ENCODE measurements around the gene UQCRC1.

The UQCRC1 gene

DNA sequence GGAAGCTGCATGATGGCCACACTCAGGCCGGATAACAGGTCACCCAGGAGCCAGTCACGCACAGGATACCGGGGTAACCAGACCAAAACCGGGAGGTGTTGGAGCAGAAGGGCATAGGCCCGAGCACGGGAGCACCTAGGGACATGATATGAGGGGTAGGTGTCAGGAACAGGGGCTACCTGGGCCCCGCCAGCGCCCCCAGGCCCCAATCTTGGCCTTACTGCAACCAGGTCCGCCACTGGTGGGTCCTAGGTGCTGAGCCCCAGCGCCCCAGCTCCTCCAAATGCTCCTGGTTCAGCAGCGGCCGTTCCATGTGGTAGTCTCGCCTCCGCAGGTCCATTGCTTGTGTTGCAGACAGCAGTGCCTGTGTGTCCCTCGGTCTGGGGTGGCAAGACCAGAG is 23.8 kb upstream of the UQCRC1 start:
- DNase-seq, result no peak

DNA sequence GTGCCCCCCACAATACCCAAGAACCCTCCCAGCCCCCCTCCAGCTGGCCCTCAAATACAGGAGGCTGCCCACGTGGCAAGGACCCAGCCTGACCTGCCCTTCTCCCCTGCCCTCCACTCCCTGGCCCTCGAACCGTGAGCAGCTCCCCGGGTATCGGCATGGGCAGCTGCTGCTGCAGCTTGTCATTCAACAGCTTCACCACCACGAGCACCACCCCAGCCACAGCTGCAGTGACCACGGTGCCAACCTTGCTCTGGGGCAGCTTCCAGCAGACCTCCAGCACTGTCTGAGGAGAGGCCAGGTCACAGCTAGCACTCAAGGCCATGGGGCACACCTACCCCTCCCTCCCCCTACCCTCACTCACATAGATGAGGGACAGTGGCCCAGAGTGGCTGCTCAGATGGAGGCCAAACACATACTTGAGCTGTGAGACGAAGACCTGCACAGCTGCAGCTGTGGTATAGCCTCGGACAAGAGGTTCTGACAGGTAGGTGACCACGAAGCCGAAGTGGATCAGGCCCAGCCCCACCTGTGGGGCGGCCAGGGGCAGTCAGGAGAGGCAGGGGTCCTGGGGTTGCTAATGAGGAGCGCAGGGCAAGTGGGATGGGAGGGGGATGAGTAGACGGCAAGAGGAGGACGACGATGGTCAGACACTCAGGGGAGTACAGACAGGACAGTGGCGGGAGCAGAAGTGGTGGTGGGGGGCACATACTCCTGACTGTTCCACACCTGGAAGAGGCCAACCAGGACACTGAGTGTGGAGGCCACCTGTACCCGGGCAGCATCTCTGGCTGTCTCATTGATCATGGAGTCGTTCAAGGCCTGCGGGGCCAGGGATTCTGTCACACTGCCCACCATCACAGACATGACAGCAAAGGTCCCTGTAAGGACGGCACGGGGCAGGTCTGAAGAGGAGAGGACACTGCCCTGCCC is 22.3 kb upstream of the UQCRC1 start:
- no peak for DNase-seq

DNA sequence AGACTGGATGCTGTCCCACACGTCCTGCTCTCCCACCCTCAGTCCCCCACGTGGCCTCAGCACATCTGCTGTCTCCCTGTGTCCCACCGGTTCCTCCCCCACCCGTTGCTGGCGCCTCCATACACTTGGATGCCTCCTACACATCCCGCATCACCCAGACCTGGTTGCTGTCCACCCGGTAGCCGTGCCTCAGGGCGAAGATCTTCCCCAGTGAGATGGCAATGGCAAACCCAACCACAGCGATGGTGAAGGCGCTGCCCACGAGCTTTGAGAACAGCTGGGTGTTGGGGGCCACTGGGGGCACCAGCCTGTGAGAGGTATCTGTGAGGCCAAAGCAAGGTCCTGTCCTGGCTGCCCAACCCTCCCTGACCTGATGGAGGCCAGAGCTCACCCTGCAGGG is 21.4 kb upstream of the UQCRC1 start:
- DNase-seq, result no peak

DNA sequence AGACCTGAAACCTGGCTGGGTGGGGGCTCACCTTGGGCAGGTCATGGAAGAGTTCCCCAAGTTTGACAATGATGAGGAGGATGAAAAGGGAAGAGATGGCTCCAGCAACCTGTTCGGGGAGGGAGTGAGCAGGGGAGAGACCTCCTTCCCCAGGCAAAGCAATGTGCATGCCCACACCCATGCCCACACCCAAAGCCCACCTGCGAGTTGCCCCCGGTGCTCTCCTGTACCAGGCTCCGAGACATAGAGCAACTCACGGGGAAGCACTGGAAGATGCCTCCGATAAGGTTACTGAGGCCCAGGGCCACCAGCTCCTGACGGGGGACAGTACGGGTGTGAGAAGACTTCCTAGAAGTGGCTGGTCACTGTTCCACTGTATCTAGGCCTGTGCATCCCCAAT is 21.0 kb upstream of the UQCRC1 start:
- no peak for DNase-seq

DNA sequence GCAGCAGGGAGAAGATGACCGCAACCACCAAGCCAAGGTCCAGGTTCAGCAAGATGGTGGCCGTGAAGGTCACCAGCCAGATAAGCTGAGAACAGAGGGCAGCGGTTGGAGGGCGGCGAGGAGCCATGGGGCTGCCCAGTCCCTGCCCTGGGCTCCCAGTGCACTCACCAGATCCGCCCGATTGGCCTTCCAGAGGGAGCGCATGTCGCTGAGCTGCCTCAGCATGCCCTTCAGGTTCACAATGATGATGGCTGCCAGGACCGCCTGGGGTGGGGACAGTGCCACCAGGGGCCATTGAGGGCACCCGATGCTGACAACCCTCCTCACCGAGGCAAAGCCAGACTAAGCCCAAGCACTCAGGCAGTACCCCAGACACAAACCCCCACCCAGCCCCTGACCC is 20.4 kb upstream of the UQCRC1 start:
- DNase-seq, result no peak

DNA sequence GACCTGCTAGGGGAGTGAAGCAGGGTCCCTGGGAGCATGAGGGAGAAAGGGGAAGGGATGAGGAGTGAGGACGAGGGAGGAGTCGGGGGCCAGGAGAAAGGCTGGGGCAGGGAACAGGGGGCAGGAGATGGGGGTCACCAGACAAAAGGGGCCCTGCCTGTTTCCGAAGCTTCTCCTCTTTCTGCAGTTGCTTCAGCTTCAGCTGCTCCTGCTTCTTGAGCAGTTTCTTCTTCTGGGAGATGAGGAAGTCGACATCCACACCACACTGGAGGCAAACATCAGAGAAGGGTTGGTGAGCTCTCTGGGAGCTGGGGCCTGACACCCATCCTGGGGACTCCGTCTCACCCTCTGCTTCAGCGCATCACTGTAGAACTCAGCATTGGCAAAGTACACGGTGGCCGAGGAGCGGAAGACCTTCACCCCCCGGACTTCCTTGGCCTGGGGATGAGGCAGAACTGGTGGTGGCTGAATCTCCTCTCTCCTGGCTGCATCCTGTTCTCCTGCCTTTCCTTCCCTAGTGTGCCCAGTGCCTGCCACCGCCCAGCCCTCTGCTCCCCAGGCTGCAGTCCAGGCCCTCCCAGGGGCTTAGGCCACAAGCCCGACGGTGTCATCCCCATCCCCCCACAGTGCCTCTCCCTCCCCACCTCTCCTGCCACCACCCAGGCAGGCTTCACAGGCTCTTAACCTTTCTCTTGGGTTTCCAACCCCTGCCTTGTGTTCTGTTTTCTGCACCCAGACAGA is 19.0 kb upstream of the UQCRC1 start:
- no peak for DNase-seq

DNA sequence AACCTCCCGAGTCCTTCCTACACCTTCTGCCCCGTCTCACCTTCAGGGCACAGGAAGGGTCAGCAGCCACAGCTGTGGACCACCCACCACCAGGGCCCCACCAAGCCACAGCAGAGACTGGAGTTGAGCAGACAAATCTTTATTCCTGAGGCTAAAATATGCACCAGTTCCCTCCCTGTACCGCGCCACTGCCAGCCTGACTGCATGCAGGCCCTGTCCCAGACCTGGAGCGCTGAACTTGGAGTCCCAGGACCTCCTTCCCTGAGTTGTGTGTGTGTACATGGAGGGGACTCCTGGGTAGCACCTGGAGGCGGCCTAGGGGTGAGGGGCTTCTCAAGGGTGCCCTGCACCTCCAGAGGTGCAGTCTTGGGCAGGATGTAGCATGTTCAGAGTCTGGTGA is 16.2 kb upstream of the UQCRC1 start:
- DNase-seq, result no peak

DNA sequence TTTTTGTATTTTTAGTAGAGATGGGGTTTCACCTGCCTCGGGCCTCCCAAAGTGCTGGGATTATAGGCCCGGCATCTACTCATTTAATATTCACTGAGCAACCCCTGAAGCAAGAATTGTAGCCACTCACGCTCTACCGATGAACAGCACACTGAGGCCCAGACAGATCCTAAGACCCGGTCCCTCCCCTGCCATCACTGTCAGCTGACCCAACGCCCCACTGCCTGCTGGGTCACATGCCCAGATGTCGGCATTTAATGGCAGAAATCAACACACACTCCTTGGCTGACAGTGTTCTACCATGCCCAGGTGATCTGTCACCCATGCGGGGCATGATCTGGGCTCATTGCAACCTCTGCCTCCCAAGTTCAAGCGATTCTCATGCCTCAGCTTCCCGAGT is 15.3 kb upstream of the UQCRC1 start:
- no peak for DNase-seq

DNA sequence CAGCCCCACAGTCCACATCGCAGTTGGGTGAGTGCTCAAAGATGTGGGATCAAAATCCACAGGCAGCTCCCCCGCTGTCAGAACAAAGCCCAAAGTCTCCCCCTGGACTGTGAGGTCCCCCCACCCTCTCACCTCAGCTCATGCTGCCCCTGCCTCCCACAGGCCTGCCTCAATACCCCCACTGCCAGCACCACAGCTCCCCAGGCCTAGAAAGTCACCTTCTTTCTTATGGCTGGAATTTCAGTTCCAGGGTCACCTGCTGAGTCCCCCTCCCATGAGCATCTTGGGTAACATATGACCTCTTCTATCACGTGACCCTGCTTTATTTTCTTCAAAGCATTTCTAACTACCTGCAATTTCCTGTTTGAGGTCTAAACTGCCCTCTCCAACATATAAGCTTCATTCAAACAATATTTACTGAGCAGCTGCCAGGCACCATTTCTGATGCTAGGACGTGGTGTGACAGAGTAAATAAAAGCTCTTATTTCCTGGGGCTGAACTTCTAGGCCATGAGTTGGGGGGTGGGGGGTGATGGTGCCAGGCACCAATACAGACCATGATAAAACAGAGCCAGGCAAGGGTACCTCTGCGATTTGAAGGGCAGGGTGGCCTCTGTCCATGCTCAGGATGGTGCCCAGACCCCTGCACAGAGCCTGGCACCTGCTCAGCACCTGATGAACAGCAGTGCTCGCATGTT is 14.6 kb upstream of the UQCRC1 start:
- DNase-seq, result no peak

DNA sequence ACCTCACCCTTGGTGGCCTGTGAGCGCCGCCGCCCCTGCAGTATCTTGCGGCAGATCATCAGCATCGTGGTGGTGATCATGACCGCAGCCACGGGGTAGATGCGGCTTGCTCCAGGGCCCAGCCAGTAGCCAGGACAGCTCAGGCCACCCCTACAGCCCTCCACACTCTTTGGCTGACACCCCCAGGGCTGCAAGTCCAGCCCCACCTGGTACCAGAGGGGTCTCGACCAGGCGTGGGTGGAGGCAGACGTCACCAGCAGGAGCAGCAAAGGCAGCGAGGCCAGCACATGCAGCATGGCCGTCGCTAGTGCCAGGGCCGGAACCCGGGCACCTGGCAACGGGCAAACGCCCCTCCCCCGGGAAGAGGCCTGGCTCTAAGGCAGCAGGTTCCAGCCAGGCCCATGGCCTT is 12.0 kb upstream of the UQCRC1 start, which contains the start of gene TMEM89:
TMEM89 (minus strand) TSS at position 309 of the 409 bp plus-strand sequence; CDS start at position 296, 13 bp downstream.
- DNase-seq, result no peak

DNA sequence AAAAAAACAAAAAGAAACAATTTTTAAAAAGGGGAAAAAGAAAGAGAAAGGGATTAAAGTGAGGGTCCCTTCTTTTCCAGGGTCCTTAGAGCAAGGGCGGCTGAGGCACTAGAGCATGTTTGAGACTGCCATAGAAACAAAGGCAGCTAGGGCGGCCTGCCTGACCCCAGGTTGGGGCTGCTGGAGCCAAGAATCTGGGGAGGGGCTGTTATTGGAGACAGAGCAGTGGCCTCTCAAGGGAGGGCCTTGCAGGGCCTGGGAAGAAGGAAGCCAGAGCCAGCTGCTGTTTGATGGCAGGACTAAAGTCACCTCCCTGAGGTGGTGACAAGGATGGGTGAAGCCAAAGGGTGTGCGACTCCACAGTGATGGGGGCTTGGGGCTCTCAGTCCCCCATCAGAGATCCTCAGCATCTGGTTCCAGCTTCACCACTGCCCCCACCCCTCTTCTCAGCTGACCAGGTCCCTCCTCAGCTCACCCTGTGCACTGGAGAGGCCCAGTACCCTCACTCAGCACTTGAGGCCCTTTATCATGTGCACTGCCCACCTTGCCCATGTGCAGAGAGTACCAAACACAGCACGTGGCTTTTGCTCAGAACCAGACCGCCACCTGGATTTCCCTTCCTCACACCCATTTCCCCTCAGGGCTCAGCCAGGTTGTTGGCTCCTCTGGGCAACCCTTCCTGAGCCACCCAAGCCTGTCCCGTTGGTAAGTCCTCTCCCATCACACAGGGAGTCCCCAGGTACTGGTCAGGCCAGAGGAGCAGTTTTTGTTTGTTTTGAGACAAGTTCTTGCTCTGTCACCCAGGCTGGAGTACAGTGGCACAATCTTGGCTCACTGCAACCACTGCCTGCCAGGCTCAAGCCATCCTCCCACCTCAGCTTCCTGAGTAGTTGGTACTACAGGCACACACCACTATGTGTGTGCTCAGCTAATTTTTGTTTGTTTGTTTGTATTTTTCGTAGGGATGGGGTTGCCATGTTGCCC is 10.4 kb upstream of the UQCRC1 start:
- DNase-seq, result no peak

DNA sequence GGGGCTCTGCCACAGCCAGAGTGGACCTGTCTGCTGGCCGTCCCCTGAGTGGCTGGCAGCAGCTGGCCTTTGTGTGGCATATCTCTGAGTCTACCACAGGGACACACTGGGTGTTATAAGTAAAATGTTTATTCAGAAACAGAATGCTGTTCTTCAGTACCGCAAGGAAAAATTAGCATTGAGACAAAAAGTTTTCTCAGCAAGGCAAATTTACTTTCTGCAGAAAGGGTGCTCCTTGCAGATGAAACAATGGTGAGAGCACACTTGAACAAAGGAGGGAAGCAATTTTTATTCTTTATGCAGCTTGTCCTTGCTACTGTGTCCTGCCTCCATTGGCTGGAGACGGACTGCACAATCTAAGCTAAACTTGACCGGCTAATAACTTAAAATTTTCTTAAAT is 8.1 kb upstream of the UQCRC1 start:
- no peak for DNase-seq

DNA sequence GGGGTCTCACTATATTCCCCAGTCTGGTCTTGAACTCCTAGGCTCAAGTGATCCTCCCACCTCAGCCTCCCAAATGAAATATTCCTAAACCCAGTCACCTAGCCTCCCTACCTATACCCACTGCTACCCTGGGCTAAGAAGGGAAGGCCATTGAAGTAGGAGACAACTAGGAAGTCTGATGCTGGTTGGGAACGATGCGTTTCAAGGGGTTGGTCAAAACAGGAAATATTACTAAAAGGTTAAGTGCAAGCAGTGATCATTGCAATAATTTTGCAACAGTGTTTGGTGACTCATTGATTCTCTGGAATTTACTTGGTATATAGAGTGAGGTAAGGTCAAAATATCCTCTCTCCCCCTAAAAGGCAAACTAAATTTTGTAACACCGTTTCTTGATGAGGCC is 4.6 kb upstream of the UQCRC1 start:
- DNase-seq, result no peak

DNA sequence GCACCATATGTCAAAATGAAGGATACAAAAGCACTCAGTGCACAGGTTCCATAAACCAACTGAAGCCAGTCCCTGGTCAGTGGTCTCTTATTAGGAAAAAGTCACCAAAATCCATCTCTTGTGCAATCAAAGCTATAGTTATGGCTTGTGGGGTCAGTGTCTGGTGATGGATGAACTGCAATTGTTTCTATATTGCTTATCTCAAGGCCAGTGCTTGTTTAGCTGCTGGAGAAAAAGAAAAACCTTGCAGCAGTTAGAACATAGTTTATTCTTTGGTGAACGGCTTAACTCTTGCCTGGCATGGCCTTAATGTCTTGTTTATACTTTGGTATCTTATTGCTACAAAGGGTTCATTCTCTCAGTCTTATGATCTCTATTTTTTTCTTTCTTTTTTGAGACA is 2.9 kb upstream of the UQCRC1 start:
- DNase-seq, result no peak

DNA sequence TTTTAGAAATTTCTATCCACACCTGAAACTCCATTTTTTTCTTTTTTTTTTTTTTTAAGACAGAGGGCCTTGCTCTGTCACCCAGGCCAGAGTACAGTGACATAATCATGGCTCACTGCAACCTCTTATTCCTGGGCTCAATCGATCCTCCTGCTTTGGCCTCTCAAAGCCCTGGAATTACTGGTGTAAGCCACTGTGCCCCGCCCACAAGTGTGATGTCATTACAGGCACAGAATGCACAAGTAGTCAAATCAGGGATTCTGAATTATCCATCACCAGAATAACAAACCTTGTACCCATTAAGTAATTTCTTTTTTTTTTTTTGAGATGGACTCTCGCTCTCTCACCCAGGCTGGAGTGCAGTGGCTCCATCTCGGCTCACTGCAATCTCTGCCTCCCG is 1.9 kb downstream of the UQCRC1 start:
- DNase-seq, result no peak

DNA sequence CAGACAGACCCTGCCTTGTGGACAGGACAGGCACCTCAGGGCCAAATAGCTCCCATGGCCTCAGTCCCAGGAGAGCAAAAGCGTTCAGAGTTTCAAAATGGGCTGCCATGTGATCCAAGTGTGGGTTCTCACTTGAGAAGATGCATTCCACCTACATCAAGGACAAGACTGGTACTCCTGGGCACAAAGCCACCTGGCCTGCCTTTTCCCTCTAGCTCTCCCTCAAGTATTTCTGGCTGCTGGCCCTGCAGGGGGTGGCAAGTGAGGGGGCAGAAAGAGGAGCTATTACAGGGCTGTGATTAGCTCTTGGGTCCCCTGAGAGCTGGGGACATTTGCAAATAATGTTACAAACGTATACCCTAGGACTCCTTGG is 7.8 kb downstream of the UQCRC1 start:
- no peak for DNase-seq

DNA sequence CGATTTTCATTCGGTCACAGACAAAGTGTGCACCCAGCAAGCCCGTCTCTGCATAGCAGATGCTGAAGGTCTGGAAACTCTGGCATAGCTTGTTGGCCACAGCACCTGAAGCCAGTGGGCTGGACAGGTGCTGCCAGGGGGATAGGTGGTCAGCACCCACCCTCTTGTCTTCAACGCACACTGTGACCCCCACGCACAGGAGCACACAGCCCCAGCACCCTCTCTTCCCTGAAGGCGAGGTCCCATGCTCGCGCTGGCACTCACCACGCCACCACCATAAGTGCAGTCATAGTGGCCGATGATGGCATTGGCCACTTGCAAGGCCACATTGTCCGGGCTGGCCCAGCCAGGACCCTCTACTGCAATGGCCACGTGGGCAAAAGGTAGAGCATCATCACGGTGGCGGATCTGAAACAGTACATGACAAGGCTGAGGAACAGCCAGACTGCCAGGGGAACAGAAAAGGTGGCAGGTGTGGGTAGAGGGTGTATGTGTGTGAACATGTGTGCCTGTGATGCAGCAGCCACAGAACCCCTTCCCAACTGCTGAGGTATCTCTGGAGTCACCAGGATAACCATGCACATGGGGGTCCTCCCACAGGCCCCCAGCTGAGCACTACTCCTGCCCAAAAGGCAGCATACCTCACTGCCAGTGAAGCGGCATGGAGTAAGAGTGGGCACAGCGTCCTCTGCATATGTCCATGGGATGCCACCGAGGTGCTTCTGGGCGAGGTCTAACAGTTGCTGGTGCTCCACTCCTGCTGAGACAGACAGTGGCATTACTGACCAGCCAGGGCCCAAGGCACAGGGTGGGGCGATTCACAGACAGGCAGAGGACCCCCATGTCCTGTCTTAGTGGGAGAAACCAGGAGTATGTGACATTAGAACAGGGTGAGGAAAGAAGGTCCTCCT is 8.5 kb downstream of the UQCRC1 start:
- DNase-seq, result no peak

DNA sequence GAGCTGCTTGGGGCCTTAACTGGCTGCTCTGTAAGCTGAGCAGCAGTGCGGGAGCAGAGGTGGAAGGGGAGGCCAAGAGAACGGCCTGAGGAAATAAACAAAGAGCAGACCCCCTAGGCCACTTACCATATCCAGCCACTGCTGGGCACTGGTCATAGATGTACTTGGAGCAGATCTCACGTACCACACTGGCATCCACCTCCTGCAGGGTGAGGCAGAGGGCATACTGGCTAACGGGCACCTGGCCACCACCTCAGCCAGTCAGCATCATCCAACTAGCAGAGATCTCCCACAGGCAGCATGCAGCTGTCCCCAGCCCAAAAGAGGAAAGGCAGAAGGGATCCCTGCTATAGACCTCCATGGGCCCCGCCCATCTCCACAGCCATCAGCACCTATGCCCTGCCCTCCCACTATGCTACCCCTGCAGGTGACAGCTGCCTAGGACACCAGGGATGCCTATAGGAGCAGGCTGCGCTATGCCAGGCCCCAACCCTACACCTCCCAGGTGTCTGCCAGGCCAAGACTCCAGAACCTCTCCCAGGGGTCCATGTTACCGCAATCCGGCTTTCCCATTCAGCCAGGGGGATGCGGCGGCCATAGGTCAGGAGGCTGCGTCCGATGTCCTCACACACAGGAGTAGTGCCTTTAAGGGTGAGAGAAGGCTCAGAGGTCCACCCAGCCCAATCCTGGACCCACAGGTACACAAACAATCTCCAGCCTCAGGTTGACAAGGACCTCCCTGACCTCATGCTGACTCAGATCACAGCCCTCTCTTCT is 9.7 kb downstream of the UQCRC1 start:
- no peak for DNase-seq

DNA sequence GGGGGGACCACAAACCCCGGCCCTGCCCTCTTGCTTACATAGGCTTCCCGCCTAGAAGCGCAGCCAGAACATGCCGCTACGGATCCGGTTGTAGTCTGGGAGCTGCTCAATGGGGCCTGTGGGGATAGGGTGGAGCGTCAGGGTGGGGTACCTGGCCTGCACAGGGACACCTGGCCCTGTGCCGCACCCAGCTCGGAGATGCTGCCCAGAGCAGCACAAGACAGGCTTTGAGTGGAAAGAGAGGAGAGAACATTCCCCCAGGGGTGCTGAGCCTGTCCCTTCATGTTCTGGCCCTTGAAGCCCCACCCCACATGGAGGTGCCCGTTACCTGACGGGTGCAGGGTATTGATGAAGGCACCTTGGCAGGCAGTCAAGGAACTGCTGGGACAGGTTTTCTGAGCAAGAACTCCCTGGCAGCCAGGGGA is 10.4 kb downstream of the UQCRC1 start:
- DNase-seq, result no peak

DNA sequence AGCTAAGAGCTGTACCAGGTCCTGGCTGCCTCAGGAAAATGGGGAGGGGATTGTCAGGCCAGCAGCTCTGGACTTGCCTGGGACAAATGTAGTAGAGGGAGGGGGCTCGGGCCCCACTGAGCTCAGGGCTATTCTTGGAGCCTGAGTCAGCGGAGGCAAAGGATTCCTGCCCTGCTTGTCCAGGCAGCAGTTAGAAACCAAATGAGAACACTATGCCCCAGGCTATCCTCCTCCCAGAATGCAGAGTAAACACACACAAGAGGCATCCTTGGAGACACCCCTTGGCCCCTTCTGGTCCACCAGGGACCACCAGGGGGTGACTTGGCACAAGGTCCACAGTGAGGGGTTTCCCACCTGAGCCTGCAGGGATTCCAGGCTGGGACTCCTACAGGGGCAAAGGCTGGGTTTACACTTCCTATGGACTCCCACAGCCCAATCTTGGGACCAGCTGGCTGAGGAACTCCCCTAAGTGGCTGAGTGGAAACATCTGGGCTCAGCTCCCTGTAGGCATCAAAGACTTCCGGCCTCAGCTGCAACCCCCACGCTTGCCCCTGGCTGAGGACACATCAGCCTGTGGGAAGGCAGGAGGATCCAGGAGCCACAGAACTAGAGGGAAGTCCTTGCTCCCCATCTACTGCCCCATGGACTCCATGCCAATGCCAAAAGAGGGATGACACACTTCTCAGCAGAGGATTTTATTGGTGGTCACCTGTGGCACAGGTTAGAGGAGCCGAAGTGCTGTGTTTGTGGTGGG is 10.9 kb downstream of the UQCRC1 start:
- no peak for DNase-seq

All from NCI-H1105 (cell line).